GM19467 (cell line): ENCODE measurements around the gene TAOK1.
"Not testable (repeated sequence)": the region's sequence is repeated elsewhere in the genome, so short reads cannot be mapped to it uniquely, and the experiment has no call there.

ENCODE experiments used
- ATAC-seq: cut with Tn5 transposase; IDR thresholded peaks from one replicate; pipeline ENCODE4 v1.9.1; 2021; ENCODE audit warnings: mild to moderate bottlenecking, moderate library complexity; ENCODE audit not compliant: unreplicated experiment

The TAOK1 gene

GRCh38 chr17:29533976-29534375 is 143.8 kb downstream of the TAOK1 start:
- no peak for ATAC-seq

DNA sequence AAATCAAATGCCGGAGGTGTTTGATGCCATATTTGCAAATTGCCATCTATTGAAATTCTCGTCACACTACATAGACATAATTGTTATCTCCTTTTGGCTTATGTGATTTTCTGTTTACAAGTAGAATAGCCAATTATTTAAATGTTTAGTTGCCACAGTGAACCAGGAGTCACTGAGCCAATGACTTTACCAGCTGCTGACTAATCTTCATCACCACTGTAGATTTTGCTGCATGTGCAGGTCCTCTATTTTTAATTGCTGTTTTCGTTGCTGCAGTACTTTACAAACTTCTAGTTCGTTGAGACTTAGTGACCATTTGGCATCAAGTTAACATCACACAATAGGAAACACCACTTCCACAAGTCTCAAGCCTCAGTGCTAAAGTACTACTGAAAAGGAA is 153.9 kb downstream of the TAOK1 start:
- ATAC-seq = no peak

- ATAC-seq = no peak
Measured at GRCh38 chr17:29546085-29546484, 155.9 kb downstream of the TAOK1 start.

DNA sequence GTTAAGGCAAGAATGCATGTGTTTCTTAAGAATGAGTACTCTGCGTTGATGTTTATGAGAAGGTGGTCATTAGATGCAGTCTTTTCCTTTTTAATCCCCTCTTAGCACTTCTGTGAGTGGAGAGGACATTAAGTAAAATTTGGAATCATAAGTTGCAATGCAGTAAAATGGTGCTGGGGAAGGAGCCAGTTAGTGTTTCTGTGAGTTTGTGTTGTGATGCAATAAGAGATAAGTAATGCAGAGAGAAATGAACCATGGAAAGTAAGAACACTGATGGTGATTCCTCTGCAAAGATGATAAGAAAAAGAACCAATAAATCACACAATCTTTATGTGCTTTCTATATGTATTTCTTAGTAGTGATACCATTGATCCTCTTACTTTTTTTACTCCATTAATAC is 156.7 kb downstream of the TAOK1 start:
- ATAC-seq = no peak

- ATAC-seq = no peak
Measured at GRCh38 chr17:29549177-29549923, 159.2 kb downstream of the TAOK1 start.

DNA sequence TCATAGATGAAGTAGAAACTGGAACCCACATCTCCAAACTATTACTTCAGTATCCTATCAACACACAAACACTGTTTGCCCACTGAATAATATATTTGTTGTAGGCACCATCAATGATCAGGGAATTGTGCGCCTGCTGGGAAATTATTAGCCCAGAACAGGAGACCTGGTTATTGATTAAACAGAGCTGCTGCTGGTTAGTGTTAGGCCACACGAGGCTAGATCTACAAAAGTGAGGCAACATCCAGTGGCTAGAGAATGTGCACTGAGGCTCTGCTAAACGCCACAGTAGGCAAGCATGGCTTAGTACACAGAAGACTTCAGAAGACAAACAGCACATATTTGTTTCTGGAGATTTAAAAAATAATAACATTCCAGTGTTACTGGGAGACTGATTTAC is 165.7 kb downstream of the TAOK1 start:
- no peak for ATAC-seq

DNA sequence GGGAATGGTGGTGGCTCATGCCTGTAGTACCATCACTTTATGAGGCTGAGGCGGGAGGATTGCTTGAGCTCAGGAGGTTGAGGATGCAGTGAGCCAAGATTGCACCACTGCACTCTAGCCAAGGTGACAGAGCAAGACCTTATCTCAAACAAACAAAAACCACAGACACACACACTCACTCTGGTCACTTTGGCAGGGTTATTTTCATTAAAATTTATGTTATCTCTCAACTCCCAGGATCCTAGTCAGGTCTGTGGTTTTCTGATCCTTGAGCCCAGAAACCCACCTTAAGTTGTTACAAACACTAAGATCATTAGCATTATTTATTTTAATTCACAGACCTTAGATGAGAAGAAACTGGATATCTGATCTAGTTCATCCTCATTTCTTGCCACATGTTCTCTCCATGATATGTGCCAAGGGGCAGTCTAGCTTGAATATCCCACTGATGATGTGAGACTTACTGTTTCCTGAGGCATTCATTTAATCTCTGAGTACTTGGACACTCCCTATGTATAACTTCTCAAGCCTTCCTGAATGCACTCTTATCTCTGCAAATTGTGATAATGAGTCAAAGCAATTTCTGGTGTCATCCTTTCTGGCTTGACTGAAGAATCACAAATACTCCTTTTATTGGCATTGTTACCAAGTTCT is 167.0 kb downstream of the TAOK1 start:
- no peak for ATAC-seq

DNA sequence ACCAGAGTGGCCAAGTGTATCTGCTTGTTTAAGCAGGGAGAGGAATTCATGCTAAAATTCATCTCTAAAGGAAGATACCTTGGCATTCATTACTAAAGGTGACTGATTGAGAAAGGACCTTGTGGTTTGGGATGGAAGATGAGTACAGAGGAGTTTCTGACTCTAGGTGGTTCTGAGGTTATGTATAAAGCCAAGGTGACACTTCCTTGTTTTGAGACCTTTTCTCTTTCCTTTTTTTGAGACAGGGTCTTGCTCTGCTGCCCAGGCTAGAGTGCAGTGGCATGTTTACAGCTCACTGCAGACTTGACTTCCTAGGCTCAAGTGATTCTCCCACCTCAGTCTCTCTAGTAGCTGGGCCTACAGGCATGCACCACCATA is 167.6 kb downstream of the TAOK1 start:
- no peak for ATAC-seq

DNA sequence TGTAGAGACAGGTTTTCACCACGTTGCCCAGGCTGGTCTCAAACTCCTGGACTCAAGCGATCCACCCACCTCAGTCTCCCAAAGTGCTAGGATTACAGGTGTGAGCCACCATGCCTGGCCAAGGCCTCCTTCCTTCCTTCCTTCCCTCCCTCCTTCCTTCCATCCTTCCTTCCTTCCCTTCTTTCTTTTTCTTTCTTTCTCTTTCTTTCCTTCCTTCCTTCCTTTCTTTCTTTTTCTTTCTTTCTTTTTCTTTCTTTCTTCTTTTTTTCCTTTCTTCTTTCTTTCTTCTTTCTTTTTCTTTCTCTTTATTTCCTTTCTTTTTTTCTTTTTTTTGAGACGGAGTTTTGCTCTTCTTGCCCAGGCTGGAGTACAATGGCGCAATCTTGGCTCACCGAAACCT is 168.0 kb downstream of the TAOK1 start:
- ATAC-seq = not testable (repeated sequence)

DNA sequence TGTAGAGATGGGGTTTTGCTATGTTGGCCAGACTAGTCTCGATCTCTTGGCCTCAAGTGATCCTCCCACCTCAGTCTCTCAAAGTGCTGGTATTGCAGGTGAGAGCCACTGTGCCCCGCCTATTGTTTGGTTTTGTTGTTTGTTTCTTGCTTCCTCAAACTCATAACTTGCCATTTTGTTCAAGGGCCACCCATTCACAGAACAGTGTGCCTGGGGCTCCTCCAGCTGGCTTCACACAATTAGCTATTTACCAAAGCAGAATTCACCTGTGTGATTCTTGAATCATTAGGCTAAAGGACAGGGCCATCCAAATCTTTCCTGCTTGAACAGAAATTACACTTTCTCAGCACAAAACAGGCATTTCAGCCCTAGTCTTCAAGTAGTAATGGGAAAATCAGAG is 169.5 kb downstream of the TAOK1 start:
- no peak for ATAC-seq

GRCh38 chr17:29560316-29560715 is 170.2 kb downstream of the TAOK1 start:
- no peak for ATAC-seq

GRCh38 chr17:29561554-29562517 is 171.7 kb downstream of the TAOK1 start:
- ATAC-seq = no peak

DNA sequence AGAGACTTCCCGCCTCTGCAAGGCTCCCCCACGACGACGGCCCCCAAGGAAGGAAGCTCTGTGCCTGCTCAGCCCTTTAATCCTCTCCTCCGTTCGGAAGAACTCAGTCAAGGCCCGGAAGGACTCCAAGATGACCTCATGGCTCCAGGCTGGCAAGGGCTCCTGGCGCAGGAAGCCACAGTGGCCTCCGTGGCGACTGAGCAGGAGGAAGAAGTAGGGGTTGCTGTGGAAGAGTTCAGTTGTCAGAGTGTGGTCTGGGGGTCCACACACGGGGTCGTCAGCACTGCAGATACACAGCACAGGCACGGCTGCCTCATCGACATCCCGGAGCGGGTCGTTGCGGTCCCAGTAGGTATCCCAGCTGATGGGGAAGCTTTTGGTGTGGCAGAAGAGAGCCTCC is 172.5 kb downstream of the TAOK1 start:
- ATAC-seq = no peak

GRCh38 chr17:29563816-29564215 is 173.7 kb downstream of the TAOK1 start:
- no peak for ATAC-seq

GRCh38 chr17:29565643-29566472 is 175.7 kb downstream of the TAOK1 start:
- ATAC-seq = no peak

DNA sequence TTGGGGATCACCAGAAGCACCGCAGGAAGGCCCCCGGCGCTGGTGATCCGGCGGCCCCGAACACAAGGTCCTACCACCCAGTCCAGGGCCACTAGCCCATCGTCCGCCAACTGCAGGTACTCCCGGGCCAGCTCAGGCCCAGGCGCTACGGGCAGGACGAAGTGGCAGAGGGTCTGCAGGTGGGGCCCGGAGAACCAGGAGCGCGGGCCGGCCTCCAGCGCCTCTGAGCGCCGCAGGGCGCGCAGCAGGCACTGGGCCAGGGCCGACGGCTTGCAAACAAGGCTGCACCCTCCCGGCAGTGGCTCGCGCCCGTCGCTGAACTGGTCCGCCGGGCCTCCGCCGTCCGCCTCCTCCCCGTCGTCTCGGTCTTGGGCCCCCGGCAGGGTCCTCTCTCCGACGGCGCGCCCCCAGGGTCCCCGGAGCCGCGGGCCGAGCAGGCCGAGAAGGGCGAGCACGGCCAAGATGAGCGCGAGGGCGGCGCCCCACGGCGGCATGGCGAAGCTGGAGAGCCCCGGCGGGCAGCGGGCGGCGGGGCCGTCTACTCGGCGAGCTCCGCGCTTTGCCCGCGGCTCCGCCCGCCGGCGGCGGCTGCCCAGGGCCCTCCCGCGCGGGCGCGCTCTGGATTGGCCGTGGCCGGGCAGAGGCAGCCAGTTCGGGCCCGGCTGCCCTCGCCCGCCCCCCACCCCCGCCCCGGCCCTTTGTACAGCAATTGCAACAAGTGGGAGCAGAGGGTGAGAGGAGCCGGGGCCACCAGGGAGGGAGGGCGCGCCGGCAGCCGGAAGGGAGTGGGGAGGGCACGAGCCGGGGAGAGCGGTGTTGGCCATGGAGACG is 176.5 kb downstream of the TAOK1 start, which contains the start of gene ABHD15:
TSS of gene ABHD15 (minus strand) at position 565 of the 831 bp plus-strand sequence. CDS start at position 494, 71 bp downstream.
- ATAC-seq = no peak

DNA sequence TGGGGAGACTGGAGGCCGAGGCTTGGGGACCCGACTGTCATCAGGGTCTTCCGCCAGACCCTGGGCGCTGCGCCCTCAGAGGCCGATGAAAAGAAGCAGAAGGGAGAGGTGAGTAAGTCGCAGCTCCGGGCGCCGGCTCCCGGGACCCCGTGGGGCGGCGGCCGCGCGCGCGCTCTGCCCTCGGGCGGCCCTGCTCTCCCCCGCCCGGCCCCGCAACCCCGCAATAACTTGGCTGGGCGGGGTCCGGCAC is 177.1 kb downstream of the TAOK1 start:
- ATAC-seq = no peak

- ATAC-seq = peak; percentile 33
Measured at GRCh38 chr17:29567554-29568330, 177.6 kb downstream of the TAOK1 start.
